GM10266 (cell line): ENCODE measurements around the gene SERP2.

Source experiments
- DNase-seq: peaks from one replicate; pipeline ENCODE4 v3.0.0; 2012; ENCODE audit errors: extremely low spot score
- CTCF ChIP-seq: IDR thresholded peaks from 2 replicates; pipeline ENCODE4 v1.5.1; 2012; ENCODE audit warnings: mild to moderate bottlenecking, low read depth; ENCODE audit not compliant: control insufficient read depth, insufficient read depth; ENCODE audit errors: missing control alignments

The SERP2 gene

GRCh38 chr13:44380404-44381165 is 7.0 kb downstream of the SERP2 start:
- no peak for TF ChIP-seq CTCF
- no peak for DNase-seq

DNA sequence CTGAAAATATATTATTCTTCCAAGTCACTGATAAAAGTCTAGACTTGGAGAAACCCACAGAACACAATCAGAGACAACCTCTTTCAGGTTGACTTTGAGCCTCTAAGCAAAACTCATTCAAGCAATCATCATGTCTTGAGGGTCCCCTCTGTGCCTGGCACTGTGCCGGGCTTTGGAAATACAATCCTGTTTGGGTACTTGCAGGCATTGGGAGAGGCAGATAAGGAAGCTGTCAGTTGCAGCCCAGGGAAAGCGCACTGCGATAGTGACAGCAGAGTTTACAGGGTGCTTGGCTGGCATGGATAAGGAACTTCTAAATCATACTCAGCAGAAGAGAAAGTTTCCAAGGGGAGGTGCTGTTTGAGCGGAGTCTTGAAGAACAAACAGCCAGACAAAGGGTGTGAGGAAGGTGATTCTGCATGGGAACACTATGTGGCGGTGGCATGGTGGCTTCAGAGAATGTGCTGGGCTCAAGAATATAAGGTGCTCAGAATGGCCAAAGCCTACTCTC is 9.1 kb downstream of the SERP2 start:
- TF ChIP-seq CTCF: no peak
- DNase-seq: no peak

GRCh38 chr13:44383945-44384344 is 10.3 kb downstream of the SERP2 start:
- DNase-seq: no peak
- no peak for TF ChIP-seq CTCF

- no peak for DNase-seq
- TF ChIP-seq CTCF: no peak
Observed at GRCh38 chr13:44384778-44385177, 11.2 kb downstream of the SERP2 start.

- no peak for DNase-seq
- TF ChIP-seq CTCF: no peak
Observed at GRCh38 chr13:44385401-44385800, 11.8 kb downstream of the SERP2 start.

GRCh38 chr13:44385847-44386246 is 12.2 kb downstream of the SERP2 start:
- no peak for DNase-seq
- TF ChIP-seq CTCF: no peak

- DNase-seq: no peak
- no peak for TF ChIP-seq CTCF
Observed at GRCh38 chr13:44386913-44387556, 13.4 kb downstream of the SERP2 start.
